Spinal cord (tissue), 10 donors: ENCODE results near the gene FCGBP. TPM values are rescaled to one million over a fixed set of nuclear protein-coding genes. Genes with fewer than 3 reads are reported as not detected.

ENCODE experiments used
- DNase-seq, 6 donors: peaks; one replicate each; pipeline versions ENCODE4 v3.0.0 to v3.0.0-alpha.2; 2013 to 2015; ENCODE audit warnings: low spot score in 6 of 6, low read depth in 4 of 6
- H3K27ac ChIP-seq: one replicate; pipeline ENCODE4 v1.5.1; 2013; ENCODE audit warnings: low read depth, low read length, control low read depth
- H3K27me3 ChIP-seq: one replicate; pipeline ENCODE4 v1.6.1; 2013; ENCODE audit warnings: low read length; ENCODE audit not compliant: control insufficient read depth, insufficient read depth
- H3K36me3 ChIP-seq: one replicate; pipeline ENCODE4 v1.6.1; 2013; ENCODE audit warnings: low read length; ENCODE audit not compliant: control insufficient read depth, insufficient read depth
- H3K4me1 ChIP-seq: one replicate; pipeline ENCODE4 v1.6.1; 2013; ENCODE audit warnings: low read length; ENCODE audit not compliant: control insufficient read depth, insufficient read depth
- H3K4me3 ChIP-seq: one replicate; pipeline ENCODE4 v1.5.1; 2013; ENCODE audit warnings: low read depth, low read length, control low read depth
- H3K9me3 ChIP-seq: one replicate; pipeline ENCODE4 v1.6.1; 2013; ENCODE audit warnings: low read length; ENCODE audit not compliant: control insufficient read depth, insufficient read depth
- WGBS: methylation state at CpG from one replicate; pipeline ENCODE4 v1.1.5; 2013; ENCODE audit warnings: missing lambda C conversion rate; ENCODE audit not compliant: insufficient coverage; 5-methylcytosine and 5-hydroxymethylcytosine counted together
- polyA plus RNA-seq, 2 donors: library from polyadenylated mRNA; unstranded; fragments of 120-200 nt; gene quantifications; one replicate each; pipeline ENCODE4 v1.2.1, GENCODE V29; 2013; ENCODE audit not compliant: insufficient read length in 2 of 2
- total RNA-seq, 2 donors: library from RNA; depleted of rRNA in 1 of 2; stranded (reverse); fragments of 120-200 nt in 1 of 2; fragments of >200 nt in 1 of 2; gene quantifications; one replicate each; pipeline versions ENCODE4 v1.2.3 to v1.2.4, GENCODE V29; 2013 to 2014
- donor health status: healthy.

Gene FCGBP
- total and polyA plus RNA-seq, 4 donors = 2.0 to 3.7 (median 2.6) TPM

- Histone ChIP-seq H3K4me1 (no peaks in the 10 kb centered on the region), H3K9me3 (no peaks in the 10 kb centered on the region), H3K27ac (no peak overlapping the region), H3K4me3 (no peak overlapping the region), H3K27me3 (no peaks in the 10 kb centered on the region), H3K36me3 (no peaks in the 10 kb centered on the region)
- DNase-seq = no peak
- WGBS = 100% methylated on average over 1 of the region's 5 CpGs
Measured at GRCh38 chr19:39924952-39925351, 9.5 kb downstream of the FCGBP start.

GRCh38 chr19:39924389-39924788 is 10.0 kb downstream of the FCGBP start:
- H3K9me3 ChIP-seq = no peaks in the 10 kb centered on the region
- H3K4me3 ChIP-seq = no peak overlapping the region
- H3K4me1 ChIP-seq = no peaks in the 10 kb centered on the region
- no peak overlapping the region for H3K27ac ChIP-seq
- WGBS = 95% methylated on average over 31 of the region's 37 CpGs
- DNase-seq = no peak
- no peaks in the 10 kb centered on the region for H3K27me3 ChIP-seq
- H3K36me3 ChIP-seq = no peaks in the 10 kb centered on the region

- no peak overlapping the region for H3K4me3 ChIP-seq
- no peaks in the 10 kb centered on the region for H3K9me3 ChIP-seq
- no peaks in the 10 kb centered on the region for H3K4me1 ChIP-seq
- no peaks in the 10 kb centered on the region for H3K27me3 ChIP-seq
- DNase-seq = no peak
- no peaks in the 10 kb centered on the region for H3K36me3 ChIP-seq
- H3K27ac ChIP-seq = no peak overlapping the region
- WGBS = 100% methylated on average over 2 of the region's 4 CpGs
Measured at GRCh38 chr19:39923862-39924261, 10.6 kb downstream of the FCGBP start.

GRCh38 chr19:39919976-39920375 is 14.5 kb downstream of the FCGBP start:
- DNase-seq = no peak
- 93% methylated on average over 5 of the region's 6 CpGs for WGBS
- H3K9me3 ChIP-seq = no peaks in the 10 kb centered on the region
- H3K27me3 ChIP-seq = peaks cover 4% of the 10 kb centered on the region
- H3K4me3 ChIP-seq = no peak overlapping the region
- H3K4me1 ChIP-seq = no peaks in the 10 kb centered on the region
- H3K27ac ChIP-seq = no peak overlapping the region
- H3K36me3 ChIP-seq = no peaks in the 10 kb centered on the region

DNA sequence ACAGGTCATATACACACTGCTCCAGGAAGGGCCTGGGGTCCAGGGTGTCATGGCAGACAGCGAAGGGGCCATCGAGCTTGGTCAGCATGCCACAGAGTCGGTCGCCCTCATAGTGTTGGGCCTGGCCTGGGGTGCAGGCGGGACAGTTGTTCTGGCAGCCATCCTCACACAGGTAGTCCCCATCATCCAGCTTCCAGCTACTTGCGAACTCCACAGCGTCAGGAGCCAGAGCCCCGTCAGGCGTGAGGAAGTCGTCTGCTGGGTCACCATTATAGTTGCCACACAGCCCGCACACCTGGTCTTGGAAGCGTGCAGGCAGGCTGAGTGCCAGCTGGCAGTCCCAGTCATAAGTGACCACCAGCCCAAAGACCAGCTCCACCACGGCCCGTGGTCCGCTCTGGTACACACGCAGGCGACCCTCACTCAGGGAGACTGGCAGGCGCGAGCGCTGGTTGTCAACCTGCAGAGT is 16.2 kb downstream of the FCGBP start:
- Histone ChIP-seq H3K27me3 (peaks cover 4% of the 10 kb centered on the region), H3K9me3 (no peaks in the 10 kb centered on the region), H3K36me3 (no peaks in the 10 kb centered on the region), H3K27ac (no peak overlapping the region), H3K4me3 (no peak overlapping the region), H3K4me1 (no peaks in the 10 kb centered on the region)
- DNase-seq = no peak
- WGBS = 89% methylated on average over 12 of the region's 20 CpGs

GRCh38 chr19:39917561-39918182 is 16.8 kb downstream of the FCGBP start:
- no peaks in the 10 kb centered on the region for H3K36me3 ChIP-seq
- H3K9me3 ChIP-seq = no peaks in the 10 kb centered on the region
- no peaks in the 10 kb centered on the region for H3K4me1 ChIP-seq
- no peak overlapping the region for H3K4me3 ChIP-seq
- H3K27me3 ChIP-seq = peaks cover 4% of the 10 kb centered on the region
- WGBS = 87% methylated on average over 9 of the region's 9 CpGs
- H3K27ac ChIP-seq = no peak overlapping the region
- no peak for DNase-seq

GRCh38 chr19:39916851-39917396 is 17.5 kb downstream of the FCGBP start:
- Histone ChIP-seq H3K9me3 (no peaks in the 10 kb centered on the region), H3K27ac (no peak overlapping the region), H3K27me3 (peaks cover 4% of the 10 kb centered on the region), H3K4me1 (no peaks in the 10 kb centered on the region), H3K36me3 (no peaks in the 10 kb centered on the region), H3K4me3 (no peak overlapping the region)
- DNase-seq = no peak
- WGBS = 63% methylated on average over 4 of the region's 5 CpGs

- Histone ChIP-seq H3K27ac (no peak overlapping the region), H3K4me3 (no peak overlapping the region), H3K9me3 (no peaks in the 10 kb centered on the region), H3K4me1 (no peaks in the 10 kb centered on the region), H3K27me3 (peaks cover 4% of the 10 kb centered on the region), H3K36me3 (no peaks in the 10 kb centered on the region)
- no peak for DNase-seq
- WGBS = 68% methylated on average over 5 of the region's 5 CpGs
Measured at GRCh38 chr19:39916236-39916635, 18.2 kb downstream of the FCGBP start.

DNA sequence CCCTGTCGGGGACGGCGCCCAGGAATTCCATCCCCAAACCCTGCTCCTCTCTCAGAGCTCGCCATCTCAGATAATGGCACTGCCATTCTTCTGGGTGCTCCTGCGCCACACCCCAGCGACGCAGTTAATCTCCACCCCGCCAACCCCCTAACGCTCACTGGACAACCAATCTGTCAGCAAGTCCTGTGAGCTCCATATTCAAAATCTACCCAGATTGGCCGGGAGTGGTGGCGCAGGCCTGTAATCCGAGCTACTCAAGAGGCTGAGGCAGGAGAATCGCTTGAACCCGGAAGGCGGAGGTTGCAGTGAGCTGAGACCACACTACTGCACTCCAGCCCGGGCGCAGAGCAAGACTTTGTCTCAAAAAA is 18.6 kb downstream of the FCGBP start:
- Histone ChIP-seq H3K36me3 (no peaks in the 10 kb centered on the region), H3K9me3 (no peaks in the 10 kb centered on the region), H3K4me3 (no peak overlapping the region), H3K27ac (no peak overlapping the region), H3K4me1 (no peaks in the 10 kb centered on the region), H3K27me3 (peaks cover 4% of the 10 kb centered on the region)
- DNase-seq = no peak
- WGBS = 76% methylated on average over 17 of the region's 17 CpGs

DNA sequence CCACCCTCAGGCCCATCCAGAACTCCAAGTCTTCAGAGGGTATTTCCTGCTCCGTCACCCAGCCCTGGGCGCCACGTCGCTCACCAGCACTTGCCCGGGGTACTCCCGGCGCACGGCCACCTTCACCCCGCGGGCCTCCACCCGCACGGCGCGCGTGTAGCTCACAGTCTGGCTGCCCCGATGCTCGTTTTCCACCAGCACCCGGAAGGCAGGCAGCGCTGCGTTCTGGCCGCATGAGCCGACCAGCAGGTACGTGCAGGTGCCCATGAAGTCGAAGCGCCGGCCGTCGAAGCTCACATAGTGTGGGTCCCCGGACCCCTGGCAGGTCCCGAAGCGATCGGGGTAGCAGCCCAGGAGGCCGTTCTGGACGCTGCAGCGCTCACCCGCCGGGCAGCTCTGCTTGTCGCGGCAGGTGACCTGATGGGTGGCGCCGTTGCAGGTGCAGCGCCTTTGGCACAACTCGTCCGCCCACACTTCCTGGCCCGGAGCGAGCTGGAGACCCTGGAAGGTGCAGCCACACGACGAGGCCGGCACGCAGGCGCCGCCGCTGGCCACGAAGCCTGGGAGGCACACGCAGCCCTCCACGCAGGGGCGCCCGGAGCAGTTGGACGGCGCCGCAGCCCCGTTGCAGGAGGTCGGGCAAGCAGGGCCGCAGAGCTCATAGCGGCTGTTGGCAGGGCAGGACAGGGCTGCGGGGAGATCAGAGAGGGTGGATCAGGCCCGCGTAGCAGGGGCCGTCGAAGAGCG is 19.2 kb downstream of the FCGBP start:
- DNase-seq = no peak

More for the DNA sequence above, 19.2 kb downstream of the FCGBP start:
- Histone ChIP-seq H3K27me3 (peaks cover 4% of the 10 kb centered on the region), H3K36me3 (no peaks in the 10 kb centered on the region), H3K9me3 (no peaks in the 10 kb centered on the region), H3K27ac (no peak overlapping the region), H3K4me1 (no peaks in the 10 kb centered on the region), H3K4me3 (no peak overlapping the region)
- 38% methylated on average over 71 of the region's 71 CpGs for WGBS
